HG02973 (cell line): Measurements from ENCODE around the gene COL9A1.
A peak's percentile ranks its signal among the peaks of the same experiment; 100 is the strongest.
"Not testable (repeated sequence)": the region's sequence is repeated elsewhere in the genome, so short reads cannot be mapped to it uniquely, and the experiment has no call there.

ENCODE experiments used
- ATAC-seq: cut with Tn5 transposase; IDR thresholded peaks from one replicate; pipeline ENCODE4 v1.9.1; 2021; ENCODE audit warnings: moderate library complexity; ENCODE audit not compliant: unreplicated experiment

The COL9A1 gene

GRCh38 chr6:70303034-70303525, at the start of gene COL9A1:
COL9A1 (minus strand) TSS chr6:70303084; CDS start chr6:70302924, 160 bp downstream.
- ATAC-seq = no peak

DNA sequence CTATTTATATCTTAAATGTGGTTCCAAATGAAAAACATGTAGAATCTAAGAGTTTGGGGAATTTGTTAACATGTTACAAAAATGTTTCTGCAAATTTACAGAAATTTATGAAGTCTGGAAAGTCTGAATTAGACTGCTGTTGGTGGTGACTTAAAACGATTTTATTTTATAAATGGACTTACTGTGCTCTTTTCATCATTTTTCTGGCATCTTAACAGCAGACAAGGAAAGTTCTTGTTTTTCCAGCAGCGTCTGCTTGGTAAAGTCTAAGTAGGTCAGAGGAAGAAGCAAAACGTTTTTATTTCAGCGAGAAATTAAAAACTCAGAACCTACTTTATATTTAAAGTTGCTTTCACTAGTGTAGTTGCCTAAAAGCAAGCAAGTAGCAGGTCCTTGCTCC, 48.6 kb upstream of the COL9A1 start:
- no peak for ATAC-seq

DNA sequence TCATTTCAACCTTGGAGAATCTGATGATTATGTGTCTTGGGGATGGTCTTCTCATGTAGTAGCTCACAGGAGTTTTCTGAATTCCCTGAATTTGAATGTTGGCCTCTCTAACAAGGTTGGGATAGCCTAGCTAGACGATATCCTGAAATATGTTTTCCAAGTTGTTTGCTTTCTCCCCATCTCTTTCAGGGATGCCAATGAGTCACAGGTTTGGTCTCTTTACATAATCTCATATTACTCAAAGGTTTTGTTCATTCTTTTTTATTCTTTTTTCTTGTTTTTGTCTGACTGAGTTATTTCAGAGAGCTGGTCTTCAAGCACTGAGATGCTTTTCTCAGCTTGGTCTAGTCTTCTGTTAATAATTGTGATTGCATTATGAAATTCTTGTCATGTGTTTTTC, 42.7 kb upstream of the COL9A1 start:
- ATAC-seq = no peak

GRCh38 chr6:70343313-70343712, 40.4 kb upstream of the COL9A1 start:
- no peak for ATAC-seq

DNA sequence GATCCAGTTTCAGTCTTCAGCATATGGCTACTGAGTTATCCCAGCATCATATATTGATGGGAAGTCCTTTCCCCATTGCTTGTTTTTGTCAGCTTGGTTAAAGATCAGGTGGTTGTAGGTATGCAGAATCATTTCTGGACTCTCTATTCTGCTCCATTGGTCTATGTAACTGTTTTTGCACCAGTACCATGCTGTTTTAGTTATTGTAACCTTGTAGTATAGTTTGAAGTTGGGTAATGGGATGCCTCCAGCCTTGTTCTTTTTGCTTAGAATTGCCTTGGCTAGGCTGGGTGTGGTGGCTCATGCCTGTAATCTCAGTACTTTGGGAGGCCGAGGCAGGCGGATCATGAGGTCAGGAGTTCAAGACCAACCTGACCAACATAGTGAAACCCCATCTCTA, 36.9 kb upstream of the COL9A1 start:
- ATAC-seq = not testable (repeated sequence)

DNA sequence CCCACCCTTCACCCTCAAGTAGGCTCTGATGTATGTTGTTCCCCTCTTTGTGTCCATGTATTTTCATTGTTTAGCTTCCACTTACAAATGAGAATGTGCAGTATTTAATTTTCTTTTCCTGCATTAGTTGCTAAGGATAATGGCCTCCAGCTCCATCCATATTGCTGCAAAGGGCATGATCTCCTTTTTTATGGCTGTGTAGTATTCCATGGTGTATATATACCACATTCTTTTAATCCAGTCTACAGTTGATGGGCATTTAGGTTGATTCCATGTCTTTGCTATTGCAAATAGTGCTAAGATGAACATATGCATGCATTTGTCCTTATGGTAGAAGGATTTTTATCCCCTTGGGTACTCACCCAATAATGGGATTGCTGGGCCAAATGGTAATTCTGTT, 35.9 kb upstream of the COL9A1 start:
- ATAC-seq = no peak

DNA sequence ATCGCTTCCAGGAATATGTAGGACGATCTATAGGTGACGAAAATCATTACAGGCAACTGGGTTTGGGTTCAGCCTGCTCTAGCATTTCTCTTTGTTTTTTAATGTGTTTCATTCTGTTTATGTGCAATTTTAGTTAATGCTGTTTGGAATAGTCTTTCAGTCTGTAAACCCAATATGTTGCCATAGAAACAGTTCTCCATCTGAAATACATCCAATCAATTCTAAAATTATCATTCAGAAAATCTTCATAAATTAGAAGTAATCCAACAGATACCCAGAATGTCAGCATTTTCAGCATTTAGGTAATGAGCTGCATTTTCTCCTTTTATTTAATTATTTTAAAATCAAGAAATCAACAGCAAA, 34.8 kb upstream of the COL9A1 start:
- ATAC-seq = no peak

DNA sequence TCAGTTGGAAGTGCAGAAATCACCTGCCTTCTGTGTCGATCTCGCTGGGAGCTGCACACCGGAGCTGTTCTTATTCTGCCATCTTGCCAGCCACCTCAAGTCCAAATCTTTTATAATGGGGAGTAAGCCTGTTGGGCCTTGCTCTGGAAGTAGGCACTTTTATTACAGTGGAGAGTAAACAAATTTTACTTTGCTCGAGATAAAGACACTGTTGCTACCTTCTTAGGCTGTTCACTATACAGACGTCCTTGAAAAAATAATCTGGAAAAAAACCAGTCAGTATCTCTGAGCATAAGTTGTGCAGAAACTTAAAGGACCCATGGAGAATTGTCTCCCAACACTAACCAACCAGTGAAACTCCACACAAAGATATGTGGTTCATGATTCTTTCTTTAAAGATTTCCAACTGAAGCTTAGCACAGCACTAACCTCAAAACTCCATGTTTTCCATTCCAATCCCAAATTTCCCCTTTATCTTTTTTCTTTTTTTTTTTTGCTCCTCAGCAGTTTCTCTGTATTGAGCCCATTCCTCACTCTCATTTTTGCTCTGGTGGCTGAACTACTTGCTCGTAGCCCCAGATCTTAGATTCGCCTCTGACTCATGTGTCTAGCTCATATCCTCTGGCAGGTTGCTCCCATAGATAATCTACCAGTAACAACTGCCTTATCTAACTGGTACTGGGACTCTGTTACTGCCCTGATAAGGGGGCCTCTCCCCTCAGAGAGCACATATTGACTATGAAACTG, 34.3 kb upstream of the COL9A1 start:
- no peak for ATAC-seq

DNA sequence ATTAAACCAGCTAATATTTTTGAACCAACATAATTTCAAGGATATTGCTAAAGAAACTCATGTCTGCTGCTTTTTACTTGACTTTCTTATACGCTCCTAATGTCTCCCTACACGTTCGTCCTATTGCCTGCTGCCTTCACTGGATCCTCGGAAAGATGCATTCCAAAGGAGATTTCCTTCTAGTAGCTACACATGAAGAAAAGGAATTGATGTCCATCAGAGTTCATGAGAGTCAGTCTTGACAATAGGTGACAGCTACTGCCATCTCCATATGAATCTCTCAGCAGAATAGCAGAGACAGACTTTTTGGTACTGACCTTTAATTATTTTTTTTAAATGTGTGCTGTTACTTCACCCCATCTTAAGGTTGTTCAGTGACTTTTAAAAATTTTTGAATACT, 24.2 kb upstream of the COL9A1 start:
- no peak for ATAC-seq

GRCh38 chr6:70325009-70325408, 22.1 kb upstream of the COL9A1 start:
- no peak for ATAC-seq

DNA sequence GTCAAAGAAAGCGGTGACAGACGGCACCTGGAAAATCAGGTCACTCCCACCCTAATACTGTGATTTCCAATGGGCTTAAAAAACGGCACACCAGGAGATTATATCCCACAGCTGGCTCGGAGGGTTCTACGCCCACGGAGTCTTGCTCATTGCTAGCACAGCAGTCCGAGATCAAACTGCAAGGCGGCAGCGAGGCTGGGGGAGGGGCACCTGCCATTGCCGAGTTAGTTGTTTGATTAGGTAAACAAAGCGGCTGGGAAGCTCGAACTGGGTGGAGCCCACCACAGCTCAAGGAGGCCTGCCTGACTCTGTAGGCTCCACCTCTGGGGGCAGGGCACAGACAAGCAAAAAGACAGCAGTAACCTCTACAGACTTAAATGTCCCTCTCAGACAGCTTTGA, 14.9 kb upstream of the COL9A1 start:
- ATAC-seq = not testable (repeated sequence)

- ATAC-seq = peak; percentile 68
Measured at GRCh38 chr6:70315079-70315751, 12.3 kb upstream of the COL9A1 start.

GRCh38 chr6:70314296-70314695, 11.4 kb upstream of the COL9A1 start:
- no peak for ATAC-seq

- peak; percentile 39 for ATAC-seq
Measured at GRCh38 chr6:70312165-70312745, 9.4 kb upstream of the COL9A1 start.

- ATAC-seq = no peak
Measured at GRCh38 chr6:70310063-70310694, 7.3 kb upstream of the COL9A1 start.

DNA sequence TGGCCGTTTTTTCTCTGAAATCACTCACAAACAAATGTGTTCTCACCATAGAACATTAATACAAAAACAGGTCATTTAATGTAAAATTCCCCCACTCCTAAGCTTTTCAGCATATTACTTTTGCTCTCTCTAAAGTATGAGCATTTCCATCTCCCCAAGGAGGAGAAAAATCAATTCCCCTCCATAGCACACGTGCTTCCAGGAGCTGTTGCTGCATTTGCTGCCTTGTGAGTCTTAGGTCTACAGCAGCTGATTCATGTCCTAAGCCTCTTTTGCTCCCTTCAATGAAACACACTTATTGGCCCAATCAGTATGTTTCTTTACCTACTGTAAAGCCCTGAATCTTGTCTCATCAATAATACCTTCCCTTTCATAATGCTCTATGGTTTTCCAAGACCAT, 6.4 kb upstream of the COL9A1 start:
- ATAC-seq = no peak

DNA sequence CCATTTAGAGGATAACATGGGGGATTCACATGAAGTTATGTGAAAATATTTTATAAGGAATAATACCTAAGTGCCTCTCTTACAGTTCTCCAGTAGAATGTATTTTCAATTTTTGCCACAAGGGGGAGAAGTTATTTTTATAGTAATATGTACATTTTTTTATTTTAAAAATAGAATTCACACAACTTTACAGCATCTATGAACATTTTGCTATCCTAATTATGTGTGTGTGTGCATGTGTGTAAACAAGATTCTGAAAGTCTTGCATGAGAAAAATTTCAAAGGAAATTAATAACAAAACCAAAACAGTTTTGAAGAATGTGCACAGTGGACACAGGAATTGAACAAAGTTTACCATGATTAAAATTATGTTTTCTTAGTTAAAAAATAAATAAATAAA, 5.3 kb upstream of the COL9A1 start:
- ATAC-seq = not testable (repeated sequence)

- ATAC-seq = no peak
Measured at GRCh38 chr6:70307008-70307407, 4.1 kb upstream of the COL9A1 start.

- no peak for ATAC-seq
Measured at GRCh38 chr6:70304616-70305015, 1.7 kb upstream of the COL9A1 start.

DNA sequence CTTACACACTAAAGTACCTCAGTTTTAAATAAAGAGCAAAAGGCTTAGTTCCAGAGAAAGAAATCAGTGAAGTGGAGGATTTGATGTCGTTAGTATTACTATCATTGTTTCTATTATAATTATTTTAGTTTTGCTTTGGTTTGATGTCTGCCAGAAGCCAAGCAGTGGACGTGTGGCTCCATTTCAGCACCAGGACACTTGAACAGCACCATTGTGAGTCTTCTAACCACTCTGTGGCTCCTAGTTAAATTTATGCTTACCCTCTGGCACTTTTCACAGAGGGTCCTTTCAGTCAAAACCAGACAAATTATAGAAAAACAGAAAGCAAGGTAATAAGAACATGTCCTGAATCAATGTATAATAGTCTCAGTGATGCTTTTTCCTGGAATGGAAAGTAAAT, 3.4 kb downstream of the COL9A1 start:
- no peak for ATAC-seq

- ATAC-seq = no peak
Measured at GRCh38 chr6:70298068-70298467, 4.8 kb downstream of the COL9A1 start.

DNA sequence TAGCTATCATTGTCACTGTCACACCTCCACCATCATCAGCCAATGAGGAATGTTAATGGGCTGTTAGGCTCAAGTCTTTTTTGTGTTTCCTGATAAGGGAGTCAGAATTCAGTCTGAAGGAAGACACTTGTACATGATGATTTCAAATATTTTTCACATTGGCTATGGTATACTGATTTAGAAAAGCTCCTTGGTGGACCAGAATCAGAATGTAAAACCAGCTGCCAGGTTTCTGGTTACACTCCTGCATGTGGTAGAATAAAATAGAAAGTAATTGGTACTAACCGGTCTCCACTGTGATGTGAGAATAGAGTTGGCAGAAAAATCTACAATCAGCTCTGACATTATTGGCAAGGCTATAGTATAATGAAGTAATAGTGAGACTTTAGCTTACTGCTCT, 10.7 kb downstream of the COL9A1 start:
- no peak for ATAC-seq
